Stimulated activated naive CD8-positive, alpha-beta T cell treated with anti-CD3 and anti-CD28 coated beads, Interleukin-15, amount 100 ng/mL, for 72 hours (primary cell): ENCODE results near the gene AGPS.
"Not testable (repeated sequence)": the region's sequence is repeated elsewhere in the genome, so short reads cannot be mapped to it uniquely, and the experiment has no call there.

Source experiments
- ATAC-seq: fragments of 150-1000 bp; cut with Tn5 transposase; 2 replicates; pipeline ENCODE4 v1.10.0; 2021; ENCODE audit warnings: mild to moderate bottlenecking, moderate library complexity
- DNase-seq, 2 donors: peaks; one replicate each; pipeline ENCODE4 v3.0.0; 2021 to 2022
- H3K27ac Mint-ChIP-seq, 2 donors: one replicate each; pipeline ENCODE4 v1.8.0; 2022; ENCODE audit warnings: mild to moderate bottlenecking in 2 of 2, mixed read lengths in 2 of 2, moderate library complexity in 2 of 2
- H3K27me3 Mint-ChIP-seq: one replicate; pipeline ENCODE4 v1.8.0; 2022; ENCODE audit warnings: mixed read lengths
- H3K4me1 Mint-ChIP-seq: one replicate; pipeline ENCODE4 v1.8.0; 2022; ENCODE audit warnings: mild to moderate bottlenecking, mixed read lengths
- H3K4me3 Mint-ChIP-seq, 2 donors: one replicate each; pipeline ENCODE4 v1.8.0; 2022; ENCODE audit warnings: mild to moderate bottlenecking in 2 of 2, mixed read lengths in 2 of 2, moderate library complexity in 1 of 2
- H3K9me3 Mint-ChIP-seq, 2 donors: one replicate each; pipeline ENCODE4 v1.8.0; 2022; ENCODE audit warnings: mixed read lengths in 2 of 2

The AGPS gene

GRCh38 chr2:177427936-177428335, 35.4 kb downstream of the AGPS start:
- H3K27me3 Mint-ChIP-seq, DNase-seq, H3K4me3 Mint-ChIP-seq, H3K4me1 Mint-ChIP-seq, H3K27ac Mint-ChIP-seq, ATAC-seq: not testable (repeated sequence)
- H3K9me3 Mint-ChIP-seq = peaks cover 43 to 62% of the 10 kb centered on the region in 2 donors

DNA sequence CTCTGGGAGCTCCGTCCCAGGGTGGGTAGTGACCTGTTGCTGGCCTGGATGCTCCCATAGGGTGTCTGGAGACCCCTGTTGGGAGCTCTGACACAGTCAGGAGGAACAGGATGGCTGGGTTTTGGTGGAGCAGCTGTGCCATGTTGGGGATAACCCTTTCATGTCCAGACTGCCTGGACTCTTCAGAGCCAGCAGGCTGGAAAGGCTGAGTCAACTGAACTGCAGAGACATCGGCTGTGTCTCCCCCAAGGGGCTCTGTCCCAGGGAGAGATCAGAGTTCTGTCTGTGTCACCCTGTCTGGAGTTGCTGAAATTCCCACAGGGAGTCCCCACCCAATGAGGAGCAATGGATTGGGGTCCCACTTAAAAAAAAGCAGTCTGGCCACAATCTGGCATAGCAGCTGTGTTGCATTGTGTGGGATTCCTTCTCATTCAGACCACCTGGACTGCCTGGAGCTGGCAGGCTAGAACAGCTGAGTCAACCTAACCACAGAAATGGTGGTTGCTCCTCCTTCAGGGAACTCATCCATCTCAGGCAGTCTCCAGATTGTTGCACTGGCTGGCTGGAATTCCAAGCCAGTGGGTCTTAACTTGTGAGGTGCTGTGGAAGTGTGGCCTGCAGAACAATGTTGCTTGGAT, 37.2 kb downstream of the AGPS start:
- ATAC-seq (no peak), DNase-seq (no peak)
- Mint-ChIP-seq H3K27me3 (no peaks in the 10 kb centered on the region), H3K27ac (no peak overlapping the region), H3K9me3 (peaks cover 51 to 75% of the 10 kb centered on the region in 2 donors), H3K4me1 (peaks cover 7% of the 10 kb centered on the region), H3K4me3 (no peak overlapping the region)

- Mint-ChIP-seq H3K4me3 (no peak overlapping the region), H3K4me1 (peaks cover 7% of the 10 kb centered on the region), H3K27me3 (no peaks in the 10 kb centered on the region), H3K9me3 (peaks cover 50 to 75% of the 10 kb centered on the region in 2 donors), H3K27ac (no peak overlapping the region)
- ATAC-seq = no peak
- no peak for DNase-seq
These were observed 37.8 kb downstream of the AGPS start for GRCh38 chr2:177430411-177430810.

- ATAC-seq, H3K4me3 Mint-ChIP-seq, H3K27me3 Mint-ChIP-seq, DNase-seq, H3K4me1 Mint-ChIP-seq, H3K27ac Mint-ChIP-seq: not testable (repeated sequence)
- peaks cover 42 to 67% of the 10 kb centered on the region in 2 donors for H3K9me3 Mint-ChIP-seq
These were observed 38.6 kb downstream of the AGPS start for GRCh38 chr2:177431111-177431725.

DNA sequence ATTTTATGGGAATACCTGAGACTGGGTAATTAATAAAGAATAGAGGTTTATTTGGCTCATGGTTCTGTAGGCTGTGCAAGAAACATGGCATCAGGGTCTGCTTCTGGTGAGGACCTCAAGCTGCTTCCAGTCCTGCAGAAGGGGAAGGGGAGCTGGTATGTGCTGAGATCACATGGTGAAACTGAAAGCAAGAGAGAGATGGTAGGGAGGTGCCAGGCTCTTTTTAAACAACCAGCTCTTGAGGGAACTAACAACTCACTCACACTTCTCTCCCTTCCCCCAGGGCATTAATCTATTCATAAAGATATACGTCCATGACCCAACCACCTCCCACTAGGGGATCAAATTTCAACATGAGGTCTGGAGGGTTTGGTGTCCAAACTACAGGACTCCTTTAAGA, 40.1 kb downstream of the AGPS start:
- no peak for DNase-seq
- ATAC-seq = no peak
- H3K4me1 Mint-ChIP-seq = no peaks in the 10 kb centered on the region
- H3K27me3 Mint-ChIP-seq = no peaks in the 10 kb centered on the region
- no peak overlapping the region for H3K4me3 Mint-ChIP-seq
- peaks cover 27 to 53% of the 10 kb centered on the region in 2 donors for H3K9me3 Mint-ChIP-seq
- H3K27ac Mint-ChIP-seq = no peak overlapping the region

GRCh38 chr2:177433402-177433801, 40.8 kb downstream of the AGPS start:
- H3K27ac Mint-ChIP-seq = no peak overlapping the region
- DNase-seq (no peak), ATAC-seq (no peak)
- H3K4me3 Mint-ChIP-seq = no peak overlapping the region
- H3K4me1 Mint-ChIP-seq = no peaks in the 10 kb centered on the region
- H3K27me3 Mint-ChIP-seq = no peaks in the 10 kb centered on the region
- peaks cover 22 to 46% of the 10 kb centered on the region in 2 donors for H3K9me3 Mint-ChIP-seq

- no peak overlapping the region for H3K27ac Mint-ChIP-seq
- ATAC-seq (no peak), DNase-seq (no peak)
- H3K27me3 Mint-ChIP-seq = no peaks in the 10 kb centered on the region
- H3K4me1 Mint-ChIP-seq = no peaks in the 10 kb centered on the region
- H3K9me3 Mint-ChIP-seq = peaks cover 14 to 35% of the 10 kb centered on the region in 2 donors
- no peak overlapping the region for H3K4me3 Mint-ChIP-seq
These were observed 41.9 kb downstream of the AGPS start for GRCh38 chr2:177434475-177434874.

DNA sequence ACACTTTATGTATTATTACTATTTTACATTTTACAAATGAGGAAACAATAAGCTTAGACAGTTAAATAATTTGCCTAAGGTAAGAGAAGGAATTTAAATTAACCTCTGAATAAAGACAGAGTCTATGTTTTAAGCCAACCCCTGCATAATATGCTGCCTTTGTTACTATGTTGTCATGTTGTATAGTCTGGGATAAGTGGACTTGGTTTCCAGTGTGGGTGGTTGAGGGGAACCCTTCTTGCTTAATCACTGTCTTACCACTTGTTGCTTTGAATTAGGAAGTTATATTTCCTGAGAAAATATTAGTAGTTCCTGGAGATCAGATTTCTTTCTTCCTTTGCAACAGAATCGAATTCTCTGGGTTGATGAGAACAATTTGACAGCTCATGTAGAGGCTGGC, 52.6 kb downstream of the AGPS start:
- Mint-ChIP-seq H3K4me1 (no peaks in the 10 kb centered on the region), H3K27ac (no peak overlapping the region), H3K9me3 (no peaks in the 10 kb centered on the region), H3K27me3 (no peaks in the 10 kb centered on the region), H3K4me3 (no peak overlapping the region)
- DNase-seq (no peak), ATAC-seq (no peak)

DNA sequence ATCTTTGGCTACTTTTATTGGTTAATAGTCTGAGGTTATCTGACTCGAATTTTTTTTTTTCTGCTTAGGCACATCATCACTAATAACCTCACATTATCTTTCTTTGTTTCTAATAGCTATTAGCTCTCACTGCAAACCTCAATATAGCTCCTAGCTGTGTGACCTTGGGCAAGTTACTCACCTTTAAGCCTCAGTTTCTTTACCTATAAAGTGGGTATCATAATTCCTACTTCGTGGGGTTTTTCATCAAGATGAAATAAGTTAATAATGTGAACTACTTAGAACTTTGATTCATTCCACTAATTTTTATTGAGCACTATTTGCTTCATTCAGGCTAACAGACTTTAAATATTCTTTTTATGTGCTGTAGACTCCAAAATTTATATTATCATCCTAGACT, 55.5 kb downstream of the AGPS start:
- Mint-ChIP-seq H3K4me1 (no peaks in the 10 kb centered on the region), H3K9me3 (no peaks in the 10 kb centered on the region), H3K4me3 (no peak overlapping the region), H3K27ac (no peak overlapping the region), H3K27me3 (no peaks in the 10 kb centered on the region)
- DNase-seq (no peak), ATAC-seq (no peak)

- no peak for DNase-seq
- Mint-ChIP-seq H3K4me3 (no peak overlapping the region), H3K9me3 (no peaks in the 10 kb centered on the region), H3K27me3 (no peaks in the 10 kb centered on the region), H3K4me1 (no peaks in the 10 kb centered on the region), H3K27ac (no peak overlapping the region)
- no peak for ATAC-seq
These were observed 56.6 kb downstream of the AGPS start for GRCh38 chr2:177449159-177449558.

DNA sequence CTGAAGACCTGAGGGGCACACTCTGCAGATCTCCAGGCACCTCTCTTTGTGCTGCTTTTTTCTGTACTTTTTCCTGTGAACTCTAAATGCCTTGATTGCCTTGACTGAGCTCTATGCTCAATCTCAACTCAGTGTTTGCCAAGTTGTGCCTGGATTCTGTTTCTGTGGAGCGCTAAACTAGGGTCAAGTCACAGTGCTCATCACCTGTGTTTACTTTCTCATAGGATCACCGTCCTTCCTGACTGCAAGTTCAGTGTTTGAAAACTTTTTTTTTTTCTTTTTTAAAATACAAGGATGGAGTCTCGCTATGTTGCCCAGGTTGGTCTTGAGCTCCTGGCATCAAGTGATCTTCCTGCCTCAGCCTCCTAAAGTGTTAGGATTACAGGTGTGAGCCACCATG, 62.6 kb downstream of the AGPS start:
- DNase-seq = no peak
- Mint-ChIP-seq H3K9me3 (peaks cover 3 to 20% of the 10 kb centered on the region in 2 donors), H3K4me1 (no peaks in the 10 kb centered on the region), H3K27ac (no peak overlapping the region), H3K4me3 (no peak overlapping the region), H3K27me3 (no peaks in the 10 kb centered on the region)
- ATAC-seq = no peak

DNA sequence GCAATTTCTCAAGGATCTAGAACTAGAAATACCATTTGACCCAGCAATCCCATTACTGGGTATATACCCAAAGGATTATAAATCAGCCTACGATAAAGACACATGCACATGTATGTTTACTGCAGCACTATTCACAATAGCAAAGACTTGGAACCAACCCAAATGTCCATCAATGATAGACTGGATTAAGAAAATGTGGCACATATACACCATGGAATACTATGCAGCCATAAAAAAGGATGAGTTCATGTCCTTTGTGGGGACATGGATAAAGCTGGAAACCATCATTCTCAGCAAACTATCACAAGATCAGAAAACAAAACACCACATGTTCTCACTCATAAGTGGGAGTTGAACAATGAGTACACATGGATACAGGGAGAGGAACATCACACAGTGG, 67.2 kb downstream of the AGPS start:
- ATAC-seq, H3K27ac Mint-ChIP-seq, H3K4me1 Mint-ChIP-seq, H3K27me3 Mint-ChIP-seq, H3K4me3 Mint-ChIP-seq, DNase-seq: not testable (repeated sequence)
- H3K9me3 Mint-ChIP-seq = peaks cover 3 to 20% of the 10 kb centered on the region in 2 donors

DNA sequence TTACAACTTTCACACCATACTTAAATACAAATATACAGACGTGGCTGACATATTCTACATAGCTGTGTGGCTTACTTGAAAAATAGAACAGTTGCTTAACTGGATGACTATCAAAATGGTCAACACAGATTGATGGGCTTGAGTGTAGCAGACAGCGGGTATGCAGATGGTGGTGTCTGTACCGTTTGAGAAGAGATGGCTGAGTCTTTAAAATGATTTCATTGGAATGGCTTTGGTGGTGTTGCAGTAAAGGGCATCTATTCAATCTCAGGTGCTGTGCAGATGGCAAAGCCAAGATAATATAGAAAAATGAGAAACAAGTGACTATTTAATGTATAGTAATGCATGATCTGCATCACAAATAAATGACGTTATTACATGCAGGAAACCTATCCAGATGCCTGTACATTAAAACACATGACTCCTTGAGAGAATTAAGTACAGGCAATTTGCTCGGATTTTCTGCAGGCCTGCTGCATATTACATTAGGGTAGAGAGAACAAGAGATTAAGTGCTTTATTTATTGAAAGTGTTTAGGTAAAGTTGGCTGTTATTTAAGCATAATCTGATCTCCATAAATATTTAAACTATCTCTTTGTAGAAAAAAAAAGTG, 68.5 kb downstream of the AGPS start:
- Mint-ChIP-seq H3K27me3 (no peaks in the 10 kb centered on the region), H3K27ac (no peak overlapping the region), H3K4me1 (no peaks in the 10 kb centered on the region), H3K4me3 (no peak overlapping the region), H3K9me3 (peaks cover 3 to 20% of the 10 kb centered on the region in 2 donors)
- DNase-seq (no peak), ATAC-seq (no peak)

DNA sequence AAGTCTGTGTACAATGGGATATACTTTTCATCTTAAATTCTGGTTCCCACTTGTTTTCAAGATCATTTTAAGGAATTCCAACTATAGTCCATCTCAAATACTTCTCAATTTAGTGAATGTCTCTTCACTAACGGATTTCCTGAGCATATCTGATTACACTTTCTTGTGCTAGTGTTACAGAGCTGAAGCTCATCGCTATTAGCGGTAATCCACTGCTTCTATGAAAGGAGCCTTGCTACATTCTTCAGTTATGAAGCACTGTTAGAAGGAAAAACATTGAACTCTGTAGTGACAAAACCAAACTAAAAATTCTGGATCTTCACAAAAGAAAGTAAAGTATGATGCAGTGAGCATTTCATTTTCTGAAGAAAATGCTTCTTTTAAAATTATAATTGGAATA, 72.0 kb downstream of the AGPS start:
- H3K27ac Mint-ChIP-seq = no peak overlapping the region
- no peak for DNase-seq

GRCh38 chr2:177465400-177466138, 73.0 kb downstream of the AGPS start:
- no peak overlapping the region for H3K27ac Mint-ChIP-seq
- H3K4me1 Mint-ChIP-seq = peaks cover 5% of the 10 kb centered on the region
- ATAC-seq (no peak), DNase-seq (no peak)
- H3K9me3 Mint-ChIP-seq = peaks cover 6 to 7% of the 10 kb centered on the region in 2 donors
- no peak overlapping the region for H3K4me3 Mint-ChIP-seq
- no peaks in the 10 kb centered on the region for H3K27me3 Mint-ChIP-seq

More for the DNA sequence above, 72.0 kb downstream of the AGPS start:
- no peaks in the 10 kb centered on the region for H3K27me3 Mint-ChIP-seq
- H3K9me3 Mint-ChIP-seq = no peaks in the 10 kb centered on the region
- no peak overlapping the region for H3K4me3 Mint-ChIP-seq
- H3K4me1 Mint-ChIP-seq = peaks cover 5% of the 10 kb centered on the region
- ATAC-seq = no peak
